GM21737 (cell line): ENCODE results near the gene PFDN1.
A peak's percentile ranks its signal among the peaks of the same experiment; 100 is the strongest.
"Not testable (repeated sequence)": the region's sequence is repeated elsewhere in the genome, so short reads cannot be mapped to it uniquely, and the experiment has no call there.

ENCODE experiments used
- ATAC-seq: cut with Tn5 transposase; IDR thresholded peaks from one replicate; pipeline ENCODE4 v1.9.1; 2021; ENCODE audit warnings: mild to moderate bottlenecking, moderate library complexity; ENCODE audit not compliant: unreplicated experiment

Gene PFDN1, protein sequence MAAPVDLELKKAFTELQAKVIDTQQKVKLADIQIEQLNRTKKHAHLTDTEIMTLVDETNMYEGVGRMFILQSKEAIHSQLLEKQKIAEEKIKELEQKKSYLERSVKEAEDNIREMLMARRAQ

DNA sequence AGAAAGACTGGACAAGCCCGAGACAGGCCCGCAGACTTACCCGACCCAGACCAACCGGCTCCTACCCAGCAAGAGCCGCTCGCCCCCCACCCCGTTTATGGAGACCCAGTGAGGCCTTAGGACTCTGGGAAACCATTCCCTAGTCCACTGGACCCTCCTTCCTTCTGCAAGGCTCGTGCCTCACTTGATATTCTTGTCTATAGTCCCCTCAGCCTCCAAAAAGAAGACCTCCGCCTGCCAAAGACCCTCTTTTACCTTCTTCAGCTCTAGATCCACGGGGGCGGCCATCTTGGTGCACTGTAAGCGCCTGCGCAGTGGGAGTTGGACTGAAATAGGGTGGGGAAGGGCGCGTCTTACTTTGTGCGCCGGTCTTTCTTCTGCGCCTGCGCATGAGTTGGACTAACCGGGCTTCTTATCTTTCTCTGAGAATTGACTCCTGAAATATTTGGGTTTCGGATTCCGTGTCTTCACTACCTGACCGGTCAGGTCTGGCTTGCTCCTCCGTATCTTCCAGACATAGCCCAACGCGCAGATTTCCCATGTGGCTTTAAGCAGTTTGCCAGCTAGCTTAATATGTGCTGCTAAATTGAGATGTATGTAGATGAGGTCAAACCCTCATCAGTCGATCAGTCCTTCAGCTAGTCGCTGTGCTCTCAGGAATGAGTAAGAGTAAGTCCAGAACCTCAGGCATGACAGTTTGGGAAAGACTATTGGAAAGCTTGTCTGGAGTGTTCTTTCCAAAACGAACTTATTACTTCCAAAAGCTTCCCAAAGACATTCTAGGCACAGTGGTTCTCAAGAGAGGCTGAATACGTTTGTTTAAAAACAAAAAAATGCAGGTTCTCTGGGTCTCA lies at the start of gene PFDN1:
TSS of gene PFDN1 (minus strand) at position 316 of the 854 bp plus-strand sequence. CDS start at position 288, 28 bp downstream.
- peak; percentile 91 for ATAC-seq

DNA sequence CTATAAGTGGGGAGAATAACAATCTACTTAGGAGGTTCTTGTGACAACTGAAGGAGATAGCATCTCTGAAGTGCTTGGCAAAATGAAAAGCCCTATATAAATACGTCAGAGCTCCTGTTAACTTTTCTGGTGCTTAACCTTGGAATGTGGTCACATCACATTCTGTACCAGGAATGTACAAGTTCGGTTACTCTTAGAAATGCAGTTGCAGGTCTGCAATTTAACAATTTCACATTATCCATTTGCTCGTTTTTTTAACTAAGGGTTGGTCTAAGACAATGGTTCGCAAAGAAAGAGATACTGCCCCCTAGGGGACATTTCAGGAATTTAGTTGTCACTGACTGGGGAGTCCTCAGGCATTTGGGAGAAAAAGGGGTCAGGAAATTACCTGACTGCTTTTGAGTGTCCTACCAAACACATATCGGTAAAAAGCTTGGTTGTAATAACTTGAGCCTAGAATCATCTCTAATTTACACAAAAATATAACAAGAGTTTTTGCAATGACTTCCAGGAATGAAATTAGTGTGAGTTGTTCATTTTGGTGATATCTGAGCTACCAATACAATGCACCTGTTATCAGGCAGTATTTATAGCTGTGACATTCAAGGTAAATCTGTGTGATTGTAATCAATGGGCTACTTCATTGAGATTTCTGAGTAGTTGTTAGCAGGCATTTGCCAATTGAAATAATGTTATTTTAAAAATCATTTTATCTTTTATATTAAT lies 48.9 kb upstream of the PFDN1 start:
- peak; percentile 47 for ATAC-seq

DNA sequence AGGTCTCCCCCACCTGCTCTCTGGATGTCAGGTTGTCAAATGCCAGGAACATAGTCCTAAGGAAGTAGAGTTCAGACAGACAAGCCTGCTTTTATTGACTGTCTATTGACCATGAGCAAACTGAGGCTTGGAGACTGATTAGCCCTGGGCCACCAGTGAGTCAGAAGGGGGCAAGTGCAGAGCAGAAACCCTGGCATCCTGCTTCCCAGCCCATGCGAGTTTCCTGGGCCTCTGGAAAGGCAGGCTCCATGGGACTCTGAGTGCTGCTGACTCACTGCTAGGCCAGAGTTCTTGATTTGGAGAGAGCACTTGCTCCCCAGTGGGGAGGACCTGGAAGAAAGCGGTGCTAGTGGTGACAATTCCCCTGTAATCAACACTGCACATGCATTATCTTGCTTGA lies 46.3 kb upstream of the PFDN1 start:
- ATAC-seq, result no peak

DNA sequence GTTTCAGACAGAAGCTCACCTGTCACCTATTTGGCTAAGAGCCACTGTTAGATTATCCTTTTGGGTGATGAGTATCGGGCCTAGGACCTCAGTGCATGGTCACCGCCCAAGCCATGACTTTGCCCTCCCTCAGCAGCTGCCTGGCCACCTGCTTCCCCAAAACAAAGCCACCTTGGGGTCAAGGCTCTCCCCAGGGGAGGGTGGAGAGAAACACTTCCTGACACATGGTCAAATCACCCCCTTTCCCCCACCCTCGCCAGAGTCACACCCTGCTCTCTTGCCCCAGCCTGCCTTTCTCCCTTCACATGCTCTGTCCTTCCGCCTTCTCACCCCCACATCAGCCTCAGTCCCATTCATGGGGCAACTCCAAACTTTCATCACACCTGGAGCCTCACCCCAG lies 45.2 kb upstream of the PFDN1 start:
- no peak for ATAC-seq

DNA sequence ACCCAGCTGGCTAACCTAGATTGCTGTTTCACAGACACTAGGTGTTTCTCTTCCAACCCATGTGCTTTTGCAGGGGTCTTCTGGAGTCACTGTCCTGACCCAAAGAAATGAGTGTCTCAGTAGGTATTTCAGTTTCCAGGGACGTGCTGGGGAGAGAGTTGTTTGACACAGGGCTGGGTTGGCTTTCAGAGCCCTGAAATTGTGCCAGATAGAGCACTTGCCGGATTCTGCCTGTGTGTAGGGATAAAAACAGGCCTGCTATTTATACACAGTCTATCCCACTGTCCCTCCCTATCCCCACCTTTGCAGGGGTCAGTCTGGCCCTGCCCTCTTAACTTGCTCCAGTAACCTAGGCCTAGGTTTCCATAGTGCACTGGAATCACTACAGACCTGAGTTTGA lies 44.5 kb upstream of the PFDN1 start:
- no peak for ATAC-seq

DNA sequence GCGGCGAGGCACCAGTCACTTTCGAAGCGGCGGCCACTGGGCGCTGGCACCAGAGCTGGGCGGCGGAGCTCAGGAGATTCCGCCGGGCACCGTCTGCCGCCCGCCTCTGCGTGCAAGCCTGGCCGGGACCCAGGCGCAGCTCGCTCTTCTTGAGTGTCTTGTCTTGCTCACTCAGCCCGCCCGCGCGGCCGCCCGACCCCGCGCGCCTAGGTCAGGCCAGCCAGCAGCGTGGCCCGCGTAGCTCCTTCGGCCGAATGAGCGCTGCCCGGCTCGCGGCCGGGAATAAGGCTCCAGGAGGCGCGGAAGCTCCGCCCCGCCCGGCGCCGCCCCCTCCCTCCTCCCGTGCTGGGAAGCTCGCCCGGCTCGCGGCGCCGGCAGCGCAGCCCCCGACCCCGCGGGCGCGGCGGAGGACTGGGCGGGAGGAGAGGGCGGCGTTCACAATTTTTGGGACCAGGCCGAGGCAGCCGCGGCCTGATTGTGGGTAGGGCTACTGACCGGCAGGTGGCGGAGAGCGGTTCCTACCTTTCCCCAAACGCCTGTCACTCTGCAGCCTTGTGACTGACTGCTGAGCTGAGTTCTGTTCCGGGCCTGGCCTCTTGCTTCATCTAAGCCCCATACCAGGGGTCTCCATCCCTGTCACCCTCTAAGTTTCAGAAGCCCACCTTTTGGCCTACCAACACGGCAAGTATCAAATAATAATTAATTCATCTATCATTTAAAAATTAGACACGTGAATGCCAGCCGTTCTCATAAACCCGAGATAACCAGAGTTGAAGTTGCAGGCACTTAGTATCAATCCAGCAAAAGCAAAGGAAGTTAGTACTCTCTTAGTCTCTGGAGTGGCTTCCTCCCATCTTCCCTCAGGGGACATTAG lies 43.7 kb upstream of the PFDN1 start, which contains the start of gene HBEGF:
TSS of gene HBEGF (minus strand) at position 256 of the 874 bp plus-strand sequence. CDS start 275 bp downstream, outside the sequence.
- peak; percentile 68 for ATAC-seq

DNA sequence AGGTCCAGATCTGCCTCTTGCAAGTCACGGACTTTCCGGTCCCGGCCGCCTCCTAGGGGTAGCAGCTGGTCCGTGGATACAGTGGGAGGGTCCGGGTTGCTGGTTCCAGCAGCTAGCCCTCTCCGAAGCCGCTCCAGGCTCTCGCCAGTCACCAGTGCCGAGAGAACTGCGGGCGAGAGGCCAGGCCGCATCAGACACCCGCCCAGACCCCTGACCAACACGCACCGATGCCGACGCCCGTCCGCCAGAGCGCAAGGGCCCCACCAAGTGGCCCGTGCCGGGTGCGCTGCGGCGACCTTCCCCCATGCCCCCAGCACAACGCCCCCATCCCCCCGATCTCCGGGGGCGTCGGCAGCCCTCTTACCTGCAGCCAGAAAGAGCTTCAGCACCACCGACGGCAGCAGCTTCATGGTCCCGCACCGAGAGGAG lies 43.0 kb upstream of the PFDN1 start:
- ATAC-seq, result peak; percentile 18

DNA sequence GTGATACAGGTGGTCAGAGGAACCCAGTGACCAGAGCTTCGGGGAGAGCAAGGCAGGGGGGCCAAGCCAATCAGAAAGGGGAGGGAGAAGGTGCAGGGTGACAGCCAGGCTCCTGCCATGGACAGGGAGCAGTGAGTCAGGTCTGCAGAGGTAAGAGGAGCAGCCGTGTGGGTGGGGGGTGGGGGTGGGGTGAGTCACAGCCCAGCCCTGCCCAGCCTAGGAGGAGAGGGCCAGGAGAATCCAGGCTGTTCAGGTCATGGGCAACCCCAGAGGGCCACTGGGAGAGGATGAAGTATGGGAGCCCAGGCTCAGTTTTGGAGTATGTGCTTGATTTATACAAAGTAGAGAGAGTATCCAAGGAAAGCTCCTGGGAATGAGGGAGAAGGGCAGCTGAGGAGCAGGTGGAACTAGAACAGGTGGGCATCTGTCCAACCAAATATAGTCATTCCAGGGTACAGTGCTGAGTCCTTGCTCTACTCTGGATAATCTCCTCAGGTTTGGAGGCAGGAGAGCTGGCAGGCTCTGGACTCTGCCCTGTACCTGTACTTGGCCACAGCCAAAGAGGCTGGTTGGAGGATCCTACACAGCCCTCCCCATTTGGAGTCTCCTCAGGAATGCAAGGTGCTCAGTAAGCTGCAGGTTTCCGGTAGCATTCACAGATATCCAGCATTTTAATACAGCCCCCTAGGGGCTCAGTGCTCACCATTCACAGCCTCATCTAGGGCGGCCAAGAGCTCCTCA lies 42.0 kb upstream of the PFDN1 start:
- ATAC-seq, result no peak

DNA sequence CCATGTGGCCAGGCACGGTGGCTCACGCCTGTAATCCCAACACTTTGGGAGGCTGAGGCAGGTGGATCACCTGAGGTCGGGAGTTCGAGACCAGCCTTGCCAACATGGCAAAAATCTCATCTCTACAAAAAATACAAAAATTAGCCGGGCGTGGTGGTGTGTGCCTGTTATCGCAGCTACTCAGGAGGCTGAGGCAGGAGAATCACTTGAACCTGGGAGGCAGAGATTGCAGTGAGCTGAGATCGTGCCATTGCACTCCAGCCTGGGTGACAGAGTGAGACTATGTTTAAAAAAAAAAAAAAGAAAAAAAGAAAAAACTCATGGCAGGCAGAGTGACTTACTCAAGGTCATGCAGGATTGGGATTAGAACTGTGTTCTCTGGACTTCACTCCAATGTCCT lies 40.9 kb upstream of the PFDN1 start:
- ATAC-seq, result not testable (repeated sequence)

DNA sequence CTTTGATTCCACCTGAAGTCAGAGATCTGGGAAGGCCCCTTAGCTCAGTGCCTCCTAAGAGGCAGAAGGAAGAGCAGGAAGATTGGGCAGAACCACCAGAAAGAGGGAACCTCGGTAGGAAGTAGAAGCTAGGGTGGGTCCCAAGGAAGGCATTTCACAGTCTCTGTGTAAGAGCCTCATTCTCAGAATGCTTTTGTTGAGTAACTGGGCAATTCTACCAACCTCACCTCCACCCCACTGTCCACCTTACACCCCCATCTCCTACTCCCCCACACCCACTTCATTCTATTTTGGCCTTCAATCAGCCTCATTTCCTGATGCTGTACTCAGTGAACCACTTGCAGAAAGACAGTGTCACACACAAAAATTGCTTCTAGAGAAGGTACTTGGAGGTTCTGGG lies 40.0 kb upstream of the PFDN1 start:
- no peak for ATAC-seq

DNA sequence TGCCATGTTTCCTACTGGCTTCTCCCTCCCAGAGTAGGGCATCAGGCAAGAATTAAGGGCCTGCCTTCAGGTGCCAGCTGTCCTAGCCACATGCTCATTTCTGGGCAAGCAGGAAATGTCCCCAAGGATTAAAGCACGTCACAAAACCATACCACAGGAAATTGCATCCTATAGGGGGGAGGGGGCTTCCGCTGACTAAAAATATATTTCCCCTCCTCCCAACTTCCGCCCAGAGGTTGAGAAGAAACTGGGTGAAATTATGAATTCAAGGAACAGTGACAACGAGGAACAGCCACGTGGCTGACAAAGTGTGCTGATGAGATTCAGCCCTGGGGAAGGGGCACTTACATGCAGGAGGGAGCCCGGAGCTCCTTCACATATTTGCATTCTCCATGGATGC lies 39.4 kb upstream of the PFDN1 start:
- no peak for ATAC-seq

DNA sequence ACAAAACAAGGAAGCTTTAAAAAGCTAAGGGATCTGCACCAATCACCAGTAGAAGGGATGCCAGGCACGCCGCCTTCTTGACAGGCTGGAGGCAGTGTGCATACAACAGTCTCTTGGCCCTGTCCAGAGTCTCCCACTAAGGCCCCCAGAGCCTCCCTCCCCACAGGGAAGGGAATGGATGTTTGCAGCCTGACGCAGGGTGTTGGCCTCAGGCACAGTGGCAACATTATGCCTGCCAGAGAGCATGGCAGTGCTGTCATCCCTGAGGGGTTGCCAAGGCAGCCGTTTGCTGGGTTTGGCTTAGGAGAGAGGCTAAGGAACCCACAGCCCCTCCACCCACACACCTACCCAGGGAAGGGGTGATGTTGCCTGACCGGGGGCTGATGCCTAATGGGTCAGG lies 38.7 kb upstream of the PFDN1 start:
- ATAC-seq, result no peak

DNA sequence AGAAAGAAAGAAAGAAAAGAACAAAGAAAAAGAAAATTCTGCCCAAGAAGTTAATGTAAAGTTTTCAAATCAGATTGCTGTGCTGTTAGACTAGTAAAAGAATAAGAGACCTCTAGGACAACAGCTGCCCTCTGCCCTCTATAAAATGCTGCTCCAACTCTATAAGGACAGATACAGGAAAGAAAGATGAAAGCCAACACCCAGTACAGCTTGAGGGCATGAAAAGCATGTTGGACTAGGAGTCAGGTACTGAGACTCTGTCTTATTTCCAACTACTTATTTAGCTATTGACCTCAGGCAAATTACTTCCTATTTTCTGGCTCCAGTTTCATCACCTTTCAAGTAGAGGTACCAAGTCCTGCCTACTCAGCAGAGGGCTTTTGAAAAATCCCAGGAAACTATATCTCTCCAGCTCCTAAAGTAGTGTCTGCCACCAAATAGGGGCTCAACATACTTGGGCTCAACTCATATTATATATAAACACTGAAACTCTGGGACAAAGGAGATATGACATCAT lies 37.8 kb upstream of the PFDN1 start:
- no peak for ATAC-seq

DNA sequence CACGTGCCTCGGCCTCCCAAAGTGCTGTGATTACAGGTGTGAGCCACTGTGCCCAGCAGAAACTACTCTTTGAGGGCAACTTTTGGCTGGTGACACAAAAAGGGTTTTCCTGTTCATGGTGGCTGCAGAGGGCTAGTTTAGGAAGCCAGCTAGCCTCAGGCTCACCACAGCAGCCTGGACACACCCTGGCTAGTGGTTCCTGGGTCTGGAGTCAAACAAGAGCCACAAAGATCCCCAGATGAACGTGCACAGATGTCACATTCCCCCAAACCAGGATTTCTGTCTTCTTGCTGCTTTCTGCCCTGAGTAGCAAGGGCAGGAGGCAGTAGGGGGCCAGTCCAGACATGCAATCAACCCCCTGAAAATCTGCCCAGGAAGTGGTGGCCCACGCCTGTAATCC lies 36.7 kb upstream of the PFDN1 start:
- no peak for ATAC-seq

DNA sequence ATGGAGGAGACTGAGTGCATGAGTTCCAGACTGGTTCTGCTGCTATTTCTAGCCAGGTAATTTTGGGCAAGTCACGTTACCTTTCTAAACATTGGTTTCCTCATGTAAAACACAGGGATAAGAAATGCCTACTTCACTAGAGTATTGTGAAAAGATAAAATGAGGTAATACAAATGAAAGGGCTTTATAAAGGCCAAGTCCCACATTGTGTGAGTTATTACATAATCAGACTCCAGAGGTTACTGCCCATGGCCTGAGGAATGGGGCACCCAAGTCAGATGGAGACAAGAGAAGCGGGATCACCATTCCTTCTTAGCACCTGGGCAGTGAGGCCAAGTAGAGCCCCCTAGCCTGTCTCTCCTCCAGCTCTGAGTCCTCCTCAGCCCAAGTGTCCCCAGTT lies 36.0 kb upstream of the PFDN1 start:
- ATAC-seq, result no peak

DNA sequence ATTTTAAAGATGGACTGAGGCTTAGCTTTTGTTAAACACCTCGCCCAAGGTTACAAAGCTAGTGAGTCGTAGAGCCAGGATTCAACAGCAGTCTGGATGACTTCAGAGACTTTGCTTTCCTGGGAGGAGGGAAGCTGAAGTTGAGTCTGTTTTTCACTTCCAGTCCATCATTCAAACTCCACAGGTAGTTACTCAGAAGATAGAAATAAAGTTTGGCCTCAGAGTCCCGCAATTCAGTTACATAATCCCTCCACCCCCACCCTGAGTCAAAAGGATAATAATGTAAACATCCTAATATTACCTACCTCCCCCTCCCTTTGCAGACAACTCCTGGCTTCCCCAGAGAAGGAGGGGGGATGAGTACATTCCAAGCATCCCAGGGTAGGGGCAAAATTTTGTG lies 35.4 kb upstream of the PFDN1 start:
- no peak for ATAC-seq

DNA sequence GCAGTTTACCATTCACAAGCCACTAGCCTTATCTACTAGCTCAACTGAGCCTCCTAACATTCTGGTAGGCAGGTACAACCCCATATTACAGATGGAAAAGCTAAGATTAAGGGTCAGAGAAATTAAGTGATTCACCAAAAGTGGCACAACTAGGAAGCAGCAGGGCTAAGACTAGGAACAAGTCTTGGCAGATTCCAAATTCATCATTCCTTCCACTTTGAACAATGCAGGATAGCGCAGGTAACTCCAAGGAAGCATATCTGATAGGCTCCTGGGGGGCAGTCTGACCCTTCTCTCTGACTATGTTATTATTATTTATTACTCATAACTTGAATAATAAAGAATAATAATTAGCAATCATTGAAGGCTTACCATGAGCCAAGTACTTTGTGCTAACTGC lies 35.0 kb upstream of the PFDN1 start:
- no peak for ATAC-seq

DNA sequence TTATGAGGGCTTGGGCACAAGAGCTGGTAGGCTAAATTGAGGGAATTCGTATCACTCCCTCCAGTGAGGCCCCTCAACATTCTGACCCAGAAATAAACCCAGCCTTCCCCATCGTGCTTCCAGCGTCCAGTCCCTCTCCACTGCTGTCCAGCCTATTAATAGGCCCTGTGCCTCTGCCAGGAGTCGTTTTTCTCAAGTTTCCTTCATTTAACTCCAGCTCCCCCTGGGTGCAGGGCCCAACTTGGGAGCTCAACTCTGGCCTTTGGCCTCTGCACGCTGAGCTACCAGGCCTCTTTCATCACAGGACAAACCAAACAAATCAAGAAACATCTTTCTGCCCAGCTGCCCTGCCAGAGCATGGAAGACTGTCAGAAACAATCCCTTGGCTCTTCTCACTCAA lies 33.5 kb upstream of the PFDN1 start:
- no peak for ATAC-seq

DNA sequence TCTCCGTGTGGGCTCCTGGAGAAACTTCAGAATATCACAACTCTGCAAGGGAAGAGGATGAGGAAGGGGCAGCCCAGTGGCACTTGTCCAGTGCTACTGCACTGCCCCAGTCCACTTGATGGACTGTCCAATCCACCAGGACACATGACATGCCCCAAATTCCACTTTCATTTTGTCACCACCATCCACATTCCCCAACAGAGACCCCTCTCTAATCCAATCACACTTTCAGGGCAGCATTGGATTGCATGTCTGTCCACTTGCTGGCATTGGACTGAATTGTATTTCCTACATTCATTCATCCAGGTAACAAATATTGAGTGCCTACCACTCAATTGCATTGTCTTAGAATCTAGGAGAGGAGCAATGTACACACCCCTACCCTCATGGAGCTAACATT lies 28.7 kb upstream of the PFDN1 start:
- no peak for ATAC-seq
